GM12872 (cell line): Measurements from ENCODE around the gene STAT6.

Source experiments
- CTCF ChIP-seq: IDR thresholded peaks from 3 replicates; pipeline ENCODE4 v1.5.1; 2011; ENCODE audit warnings: low read depth, mild to moderate bottlenecking, low read length, moderate library complexity; ENCODE audit not compliant: insufficient read depth

The STAT6 gene

GRCh38 chr12:57066245-57066644 lies 44.9 kb downstream of the STAT6 start:
- TF ChIP-seq CTCF, result no peak

- no peak for TF ChIP-seq CTCF
These were observed 47.0 kb downstream of the STAT6 start for GRCh38 chr12:57063991-57064685.

GRCh38 chr12:57058454-57058853 lies 52.7 kb downstream of the STAT6 start:
- no peak for TF ChIP-seq CTCF

GRCh38 chr12:57057067-57057751 lies 54.0 kb downstream of the STAT6 start:
- no peak for TF ChIP-seq CTCF

- no peak for TF ChIP-seq CTCF
These were observed 55.3 kb downstream of the STAT6 start for GRCh38 chr12:57055824-57056223.

- TF ChIP-seq CTCF, result no peak
These were observed 60.2 kb downstream of the STAT6 start for GRCh38 chr12:57051011-57051410.

- no peak for TF ChIP-seq CTCF
These were observed 61.3 kb downstream of the STAT6 start, which contains the start of gene MYO1A for GRCh38 chr12:57049890-57050289. Gene MYO1A (minus strand): TSS chr12:57050129. CDS start chr12:57048323, 1,806 bp downstream.
